ENCODE results near the gene SPG7. TPM values are rescaled to one million over a fixed set of nuclear protein-coding genes. Genes with fewer than 3 reads are reported as not detected.

SPG7 gene
- total RNA-seq, 4 donors from 2014 or later, result 83.3 to 152 (median 105) TPM

DNA sequence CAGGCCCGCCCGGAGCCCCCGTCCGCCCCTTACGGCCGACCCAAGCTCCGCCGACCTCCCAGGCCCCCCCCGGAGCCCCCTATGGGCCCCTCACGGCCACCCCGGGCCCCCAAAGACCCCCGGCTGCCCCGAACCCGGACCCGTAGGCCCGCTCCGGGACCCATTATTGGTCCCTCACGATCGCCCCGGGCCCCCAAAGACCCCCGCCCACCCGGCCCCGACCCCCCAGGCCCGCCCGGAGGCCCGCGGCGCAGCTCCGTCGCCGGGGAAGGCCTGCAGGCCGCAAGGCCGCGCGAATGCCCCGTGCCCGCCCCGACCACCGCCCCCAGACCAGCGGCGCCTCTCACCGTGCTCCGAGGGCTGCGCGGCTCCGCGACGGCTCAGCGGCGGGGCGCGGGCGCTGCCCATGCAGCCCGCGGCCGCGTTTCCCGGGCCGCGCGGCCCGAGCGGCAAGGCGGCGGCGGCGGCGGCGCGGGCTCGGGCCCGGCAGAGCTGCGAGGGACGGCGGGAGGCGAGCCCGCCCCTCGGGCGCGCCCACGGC, 18.2 kb upstream of the SPG7 start:
- no peak for TF ChIP-seq CTCF (IDR thresholded peaks at IDR 0.05; ENCODE audit: low read depth)

- no peak for TF ChIP-seq CTCF (IDR thresholded peaks at IDR 0.05; ENCODE audit: low read depth)
Measured at GRCh38 chr16:89490439-89491237, 17.6 kb upstream of the SPG7 start, which contains the start of gene ANKRD11. TSS of gene ANKRD11 (minus strand) at chr16:89490561. CDS start at chr16:89317019, 173,542 bp downstream.

- no peak for TF ChIP-seq CTCF (IDR thresholded peaks at IDR 0.05; ENCODE audit: low read depth)
Measured at GRCh38 chr16:89491238-89491869, 16.8 kb upstream of the SPG7 start.

- no peak for TF ChIP-seq CTCF (IDR thresholded peaks at IDR 0.05; ENCODE audit: low read depth)
Measured at GRCh38 chr16:89491974-89492687, 16.1 kb upstream of the SPG7 start.

DNA sequence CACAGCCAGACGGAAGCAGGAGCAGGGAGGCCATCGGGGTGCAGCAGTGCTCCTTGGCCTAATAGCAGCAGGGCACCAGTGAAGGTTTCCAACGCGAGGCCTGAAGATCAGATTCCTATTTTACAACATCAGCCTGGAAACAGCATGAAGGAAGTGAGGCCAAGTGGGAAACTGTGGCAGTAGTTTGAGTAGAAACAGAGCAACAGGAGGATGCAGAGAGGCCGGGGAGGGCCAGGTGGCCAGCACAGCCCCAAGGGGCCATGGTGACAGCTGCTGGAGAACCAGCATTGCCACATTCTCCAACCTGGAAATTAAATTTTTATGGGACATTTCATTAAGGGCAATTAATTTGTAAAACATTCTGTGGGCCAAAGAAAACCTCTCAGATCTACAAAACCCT, 14.4 kb upstream of the SPG7 start:
- no peak for TF ChIP-seq CTCF (IDR thresholded peaks at IDR 0.05; ENCODE audit: low read depth)

DNA sequence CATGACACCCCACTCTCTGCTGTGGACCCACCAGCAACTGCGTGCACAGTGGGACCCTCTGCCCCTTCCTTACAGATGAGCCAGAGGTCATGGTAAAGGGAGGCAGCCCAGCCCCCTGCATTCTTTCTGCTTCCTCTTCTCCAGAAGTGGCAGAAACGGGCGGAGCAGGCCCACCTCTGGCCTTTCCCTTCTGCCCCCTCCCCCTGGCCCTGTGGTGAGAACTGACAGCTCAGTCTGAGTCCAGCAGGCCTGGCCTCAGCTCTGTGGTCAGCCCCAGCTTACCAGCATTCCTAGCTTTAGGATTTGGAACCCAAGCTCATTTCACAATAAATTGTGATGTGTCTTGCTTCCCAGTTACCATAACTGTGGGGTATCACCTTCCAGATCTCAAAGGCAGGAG, 13.1 kb upstream of the SPG7 start:
- no peak for TF ChIP-seq CTCF (IDR thresholded peaks at IDR 0.05; ENCODE audit: low read depth)

GRCh38 chr16:89498839-89499238, 9.4 kb upstream of the SPG7 start:
- TF ChIP-seq CTCF (IDR thresholded peaks at IDR 0.05; ENCODE audit: low read depth), result no peak

Measured in subcutaneous adipose tissue (tissue), 4 donors.